T-helper 1 cell (primary cell): ENCODE data around the gene MTERF4.

Experiments
- DNase-seq, 5 donors: peaks; one replicate each; pipeline ENCODE4 v3.0.0-alpha.2; 2012 to 2020

The MTERF4 gene

GRCh38 chr2:241088376-241088775 is 13.7 kb downstream of the MTERF4 start:
- DNase-seq, result no peak

GRCh38 chr2:241087420-241088268 is 14.4 kb downstream of the MTERF4 start:
- no peak for DNase-seq

GRCh38 chr2:241084856-241085444 is 17.1 kb downstream of the MTERF4 start:
- no peak for DNase-seq

GRCh38 chr2:241083091-241083415 is 19.0 kb downstream of the MTERF4 start:
- no peak for DNase-seq

GRCh38 chr2:241082341-241083090 is 19.6 kb downstream of the MTERF4 start:
- no peak for DNase-seq

- no peak for DNase-seq
These were observed 20.3 kb downstream of the MTERF4 start for GRCh38 chr2:241081643-241082340.

GRCh38 chr2:241081190-241081642 is 20.9 kb downstream of the MTERF4 start:
- DNase-seq, result no peak

GRCh38 chr2:241080405-241081189 is 21.5 kb downstream of the MTERF4 start:
- no peak for DNase-seq

- no peak for DNase-seq
These were observed 27.1 kb downstream of the MTERF4 start for GRCh38 chr2:241074901-241075540.

GRCh38 chr2:241074065-241074818 is 27.8 kb downstream of the MTERF4 start:
- DNase-seq, result no peak

GRCh38 chr2:241073166-241074064 is 28.7 kb downstream of the MTERF4 start:
- no peak for DNase-seq

- DNase-seq, result no peak
These were observed 29.4 kb downstream of the MTERF4 start for GRCh38 chr2:241072553-241073165.

GRCh38 chr2:241072151-241072550 is 29.9 kb downstream of the MTERF4 start:
- no peak for DNase-seq

GRCh38 chr2:241071677-241072111 is 30.4 kb downstream of the MTERF4 start:
- DNase-seq, result no peak

GRCh38 chr2:241070811-241071676 is 31.0 kb downstream of the MTERF4 start:
- no peak for DNase-seq

- DNase-seq, result no peak
These were observed 31.7 kb downstream of the MTERF4 start for GRCh38 chr2:241070361-241070760.

- no peak for DNase-seq
These were observed 32.2 kb downstream of the MTERF4 start for GRCh38 chr2:241069821-241070281.
